ENCODE results near the gene ZNF280B. TPM values are rescaled to one million over a fixed set of nuclear protein-coding genes. Genes with fewer than 3 reads are reported as not detected.

ZNF280B gene
- polyA plus RNA-seq, 1 donor from 2014 or later = 0.98 TPM

- Histone ChIP-seq H3F3A (ENCODE audit: insufficient read depth, low read length, poor library complexity, severe bottlenecking) (no peaks in the 10 kb centered on the region), H4K20me1 (ENCODE audit: insufficient read depth) (no peaks in the 10 kb centered on the region), H3K4me2 (ENCODE audit: low read length) (no peak overlapping the region), H3K36me3 (ENCODE audit: insufficient read depth, low read length) (no peaks in the 10 kb centered on the region), H3K79me2 (replicated peaks; ENCODE audit: insufficient read depth, low read length) (no peaks in the 10 kb centered on the region), H3K27ac (ENCODE audit: low read length) (no peak overlapping the region), H3K27me3 (ENCODE audit: insufficient read depth, low read depth, low read length) (no peaks in the 10 kb centered on the region), H3K9me2 (ENCODE audit: insufficient read depth, low read length) (no peaks in the 10 kb centered on the region), H3K4me3 (ENCODE audit: low read length) (no peak overlapping the region), H3K9ac (ENCODE audit: low read length) (no peak overlapping the region), H2AFZ (ENCODE audit: low read depth, low read length) (no peak overlapping the region), H3K9me3 (ENCODE audit: low read length) (no peaks in the 10 kb centered on the region)
- TF ChIP-seq TAF1 (IDR thresholded peaks at IDR 0.05; ENCODE audit: low read depth) = no peak
- TF ChIP-seq CTCF (IDR thresholded peaks at IDR 0.05; ENCODE audit: poor library complexity, severe bottlenecking) = no peak
- TF ChIP-seq POLR2AphosphoS5 (IDR thresholded peaks at IDR 0.05) = no peak
- TF ChIP-seq MXI1 (conservative IDR thresholded peaks at IDR 0.05; ENCODE audit: poor library complexity, severe bottlenecking) = no peak
- TF ChIP-seq EP300 (conservative IDR thresholded peaks at IDR 0.05; ENCODE audit: poor library complexity, severe bottlenecking) = no peak
- TF ChIP-seq REST (IDR thresholded peaks at IDR 0.05; ENCODE audit: borderline replicate concordance) = no peak
- no peak for TF ChIP-seq EZH2 (IDR thresholded peaks at IDR 0.05; ENCODE audit: borderline replicate concordance, insufficient read depth, low read length, poor library complexity, severe bottlenecking)
- TF ChIP-seq RAD21 (conservative IDR thresholded peaks at IDR 0.05) = no peak
- TF ChIP-seq SMC3 (conservative IDR thresholded peaks at IDR 0.05; ENCODE audit: poor library complexity) = no peak
These were observed 28.5 kb downstream of the ZNF280B start for GRCh38 chr22:22479999-22480532.

GRCh38 chr22:22479116-22479515 is 29.4 kb downstream of the ZNF280B start:
- Histone ChIP-seq H3K79me2 (replicated peaks; ENCODE audit: insufficient read depth, low read length) (no peaks in the 10 kb centered on the region), H3K27ac (ENCODE audit: low read length) (no peak overlapping the region), H3K9me2 (ENCODE audit: insufficient read depth, low read length) (no peaks in the 10 kb centered on the region), H3K27me3 (ENCODE audit: insufficient read depth, low read depth, low read length) (no peaks in the 10 kb centered on the region), H3K9me3 (ENCODE audit: low read length) (no peaks in the 10 kb centered on the region), H2AFZ (ENCODE audit: low read depth, low read length) (no peak overlapping the region), H3F3A (ENCODE audit: insufficient read depth, low read length, poor library complexity, severe bottlenecking) (no peaks in the 10 kb centered on the region), H3K9ac (ENCODE audit: low read length) (no peak overlapping the region), H4K20me1 (ENCODE audit: insufficient read depth) (no peaks in the 10 kb centered on the region), H3K36me3 (ENCODE audit: insufficient read depth, low read length) (no peaks in the 10 kb centered on the region), H3K4me2 (ENCODE audit: low read length) (no peak overlapping the region), H3K4me3 (ENCODE audit: low read length) (no peak overlapping the region)
- TF ChIP-seq EP300 (conservative IDR thresholded peaks at IDR 0.05; ENCODE audit: poor library complexity, severe bottlenecking) = no peak
- TF ChIP-seq MXI1 (conservative IDR thresholded peaks at IDR 0.05; ENCODE audit: poor library complexity, severe bottlenecking) = no peak
- TF ChIP-seq EZH2 (IDR thresholded peaks at IDR 0.05; ENCODE audit: borderline replicate concordance, insufficient read depth, low read length, poor library complexity, severe bottlenecking) = no peak
- no peak for TF ChIP-seq POLR2AphosphoS5 (IDR thresholded peaks at IDR 0.05)
- no peak for TF ChIP-seq RAD21 (conservative IDR thresholded peaks at IDR 0.05)
- TF ChIP-seq REST (IDR thresholded peaks at IDR 0.05; ENCODE audit: borderline replicate concordance) = no peak

Data from neural cell (in vitro differentiated cells).